ENCODE measurements around the gene ATP1A1.

The ATP1A1 gene

GRCh38 chr1:116391185-116391584, 18.1 kb downstream of the ATP1A1 start:
- H3K9ac ChIP-seq (ENCODE audit: low read length in 2 of 2) = no peak overlapping the region
- H3K27ac ChIP-seq (ENCODE audit: low read length) = no peak overlapping the region
- no peaks in the 10 kb centered on the region for H3K4me1 ChIP-seq (ENCODE audit: control insufficient read depth, insufficient read depth, low read length)
- no peak overlapping the region for H3K4me3 ChIP-seq (ENCODE audit: low read length in 2 of 2)
- H3K9me3 ChIP-seq (ENCODE audit: control insufficient read depth in 2 of 2, low read length in 2 of 2) = no peaks in the 10 kb centered on the region
- no peaks in the 10 kb centered on the region for H3K27me3 ChIP-seq (ENCODE audit: control insufficient read depth in 1 of 2, insufficient read depth in 2 of 2, low read length in 2 of 2)
- peaks cover 67 to 80% of the 10 kb centered on the region in 2 donors for H3K36me3 ChIP-seq (ENCODE audit: control insufficient read depth in 2 of 2, insufficient read depth in 2 of 2, low read length in 2 of 2)

DNA sequence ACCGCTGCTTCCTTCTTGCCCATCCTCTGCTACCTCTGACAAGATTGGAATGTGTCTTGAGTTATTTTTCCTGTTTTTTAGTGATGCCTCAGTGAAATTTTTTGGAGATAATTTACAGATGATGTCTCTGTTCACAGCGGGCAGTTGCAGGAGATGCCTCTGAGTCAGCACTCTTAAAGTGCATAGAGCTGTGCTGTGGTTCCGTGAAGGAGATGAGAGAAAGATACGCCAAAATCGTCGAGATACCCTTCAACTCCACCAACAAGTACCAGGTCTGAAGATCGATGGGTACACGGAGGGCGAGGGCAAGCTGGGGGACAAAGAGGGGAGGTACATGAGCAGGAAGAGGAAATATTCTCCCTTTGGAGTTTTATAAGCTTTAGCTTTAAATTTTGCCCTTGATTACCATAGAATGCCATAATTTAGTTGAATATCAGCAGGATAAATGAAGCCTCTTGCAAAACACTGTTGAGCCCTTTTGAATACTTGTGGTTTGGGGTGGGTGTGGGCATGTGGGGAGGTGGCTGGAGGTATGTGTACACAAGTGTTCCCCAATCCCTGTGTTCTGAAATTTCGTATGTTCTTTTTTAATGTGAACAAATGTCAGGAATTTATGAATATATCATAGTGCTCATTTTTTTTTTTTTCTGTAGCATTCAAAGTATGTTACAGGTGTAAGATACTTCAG, 19.8 kb downstream of the ATP1A1 start:
- H3K9ac ChIP-seq (ENCODE audit: low read length in 2 of 2) = no peak overlapping the region
- H3K27me3 ChIP-seq (ENCODE audit: control insufficient read depth in 1 of 2, insufficient read depth in 2 of 2, low read length in 2 of 2) = no peaks in the 10 kb centered on the region
- no peak overlapping the region for H3K4me3 ChIP-seq (ENCODE audit: low read length in 2 of 2)
- H3K9me3 ChIP-seq (ENCODE audit: control insufficient read depth in 2 of 2, low read length in 2 of 2) = no peaks in the 10 kb centered on the region
- no peaks in the 10 kb centered on the region for H3K4me1 ChIP-seq (ENCODE audit: control insufficient read depth, insufficient read depth, low read length)
- no peak overlapping the region for H3K27ac ChIP-seq (ENCODE audit: low read length)
- peaks cover 73 to 87% of the 10 kb centered on the region in 2 donors for H3K36me3 ChIP-seq (ENCODE audit: control insufficient read depth in 2 of 2, insufficient read depth in 2 of 2, low read length in 2 of 2)

DNA sequence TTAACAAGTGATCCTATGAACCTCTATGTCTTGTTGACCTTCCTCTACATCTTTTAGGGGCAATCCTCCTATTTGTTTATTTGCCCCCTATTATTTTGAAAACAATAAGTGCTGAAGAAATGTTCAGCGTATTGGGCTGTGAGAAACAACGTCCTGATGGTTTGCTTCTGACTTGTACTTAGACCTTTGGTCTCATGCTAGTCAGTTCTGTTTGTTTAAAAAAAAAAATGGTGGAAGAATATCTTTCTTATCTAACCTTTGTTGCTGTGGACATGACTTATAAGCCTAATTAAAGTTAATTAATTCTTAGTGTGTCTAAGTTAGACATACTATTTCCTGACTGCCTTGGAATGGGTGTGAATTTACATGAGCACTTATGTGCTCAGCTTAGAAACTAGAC, 20.7 kb downstream of the ATP1A1 start:
- Histone ChIP-seq H3K9ac (ENCODE audit: low read length in 2 of 2) (no peak overlapping the region), H3K27ac (ENCODE audit: low read length) (no peak overlapping the region), H3K36me3 (ENCODE audit: control insufficient read depth in 2 of 2, insufficient read depth in 2 of 2, low read length in 2 of 2) (peaks cover 74 to 88% of the 10 kb centered on the region in 2 donors), H3K9me3 (ENCODE audit: control insufficient read depth in 2 of 2, low read length in 2 of 2) (no peaks in the 10 kb centered on the region), H3K27me3 (ENCODE audit: control insufficient read depth in 1 of 2, insufficient read depth in 2 of 2, low read length in 2 of 2) (no peaks in the 10 kb centered on the region), H3K4me1 (ENCODE audit: control insufficient read depth, insufficient read depth, low read length) (no peaks in the 10 kb centered on the region), H3K4me3 (ENCODE audit: low read length in 2 of 2) (no peak overlapping the region)

DNA sequence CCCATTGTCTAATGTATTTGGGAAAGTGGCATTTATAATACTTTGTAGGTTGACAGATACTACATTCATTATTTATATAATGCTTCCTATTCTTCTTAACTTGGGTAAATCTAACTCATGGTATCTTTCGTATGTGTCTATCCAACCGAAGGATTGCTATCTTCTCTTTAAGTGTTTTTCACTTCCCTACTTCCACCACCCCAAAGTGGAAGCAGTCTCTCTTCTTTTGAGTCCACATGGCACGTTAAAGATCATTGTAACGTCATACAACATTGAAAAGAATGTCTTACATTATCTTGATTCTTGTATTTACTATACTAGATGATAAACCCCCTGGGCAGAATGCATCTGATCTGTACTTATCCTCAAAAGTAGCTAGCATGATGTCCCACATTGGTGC, 21.2 kb downstream of the ATP1A1 start:
- Histone ChIP-seq H3K4me3 (ENCODE audit: low read length in 2 of 2) (no peak overlapping the region), H3K9ac (ENCODE audit: low read length in 2 of 2) (no peak overlapping the region), H3K27ac (ENCODE audit: low read length) (no peak overlapping the region), H3K9me3 (ENCODE audit: control insufficient read depth in 2 of 2, low read length in 2 of 2) (no peaks in the 10 kb centered on the region), H3K36me3 (ENCODE audit: control insufficient read depth in 2 of 2, insufficient read depth in 2 of 2, low read length in 2 of 2) (peaks cover 73 to 88% of the 10 kb centered on the region in 2 donors), H3K4me1 (ENCODE audit: control insufficient read depth, insufficient read depth, low read length) (no peaks in the 10 kb centered on the region), H3K27me3 (ENCODE audit: control insufficient read depth in 1 of 2, insufficient read depth in 2 of 2, low read length in 2 of 2) (no peaks in the 10 kb centered on the region)

GRCh38 chr1:116396769-116397168, 23.7 kb downstream of the ATP1A1 start:
- H3K4me3 ChIP-seq (ENCODE audit: low read length in 2 of 2) = no peak overlapping the region
- no peaks in the 10 kb centered on the region for H3K27me3 ChIP-seq (ENCODE audit: control insufficient read depth in 1 of 2, insufficient read depth in 2 of 2, low read length in 2 of 2)
- H3K4me1 ChIP-seq (ENCODE audit: control insufficient read depth, insufficient read depth, low read length) = no peaks in the 10 kb centered on the region
- H3K9me3 ChIP-seq (ENCODE audit: control insufficient read depth in 2 of 2, low read length in 2 of 2) = no peaks in the 10 kb centered on the region
- peaks cover 78 to 88% of the 10 kb centered on the region in 2 donors for H3K36me3 ChIP-seq (ENCODE audit: control insufficient read depth in 2 of 2, insufficient read depth in 2 of 2, low read length in 2 of 2)
- no peak overlapping the region for H3K27ac ChIP-seq (ENCODE audit: low read length)
- H3K9ac ChIP-seq (ENCODE audit: low read length in 2 of 2) = no peak overlapping the region

DNA sequence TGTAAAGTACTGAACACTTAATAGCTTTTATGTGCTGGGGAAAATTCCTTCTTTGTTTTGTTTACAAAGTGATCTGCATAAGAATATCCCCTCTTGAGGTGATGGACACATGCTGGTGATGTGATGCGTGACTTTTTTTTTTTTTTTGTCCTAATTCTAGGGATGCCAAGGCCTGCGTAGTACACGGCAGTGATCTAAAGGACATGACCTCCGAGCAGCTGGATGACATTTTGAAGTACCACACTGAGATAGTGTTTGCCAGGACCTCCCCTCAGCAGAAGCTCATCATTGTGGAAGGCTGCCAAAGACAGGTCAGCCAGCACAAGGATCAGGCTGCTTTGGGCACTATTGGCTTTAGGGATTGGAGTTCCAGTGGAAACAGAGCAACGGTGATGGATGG, 24.7 kb downstream of the ATP1A1 start:
- H3K36me3 ChIP-seq (ENCODE audit: control insufficient read depth in 2 of 2, insufficient read depth in 2 of 2, low read length in 2 of 2) = peaks cover 81 to 88% of the 10 kb centered on the region in 2 donors
- H3K9me3 ChIP-seq (ENCODE audit: control insufficient read depth in 2 of 2, low read length in 2 of 2) = no peaks in the 10 kb centered on the region
- H3K4me3 ChIP-seq (ENCODE audit: low read length in 2 of 2) = no peak overlapping the region
- H3K27ac ChIP-seq (ENCODE audit: low read length) = no peak overlapping the region
- no peaks in the 10 kb centered on the region for H3K4me1 ChIP-seq (ENCODE audit: control insufficient read depth, insufficient read depth, low read length)
- no peaks in the 10 kb centered on the region for H3K27me3 ChIP-seq (ENCODE audit: control insufficient read depth in 1 of 2, insufficient read depth in 2 of 2, low read length in 2 of 2)
- H3K9ac ChIP-seq (ENCODE audit: low read length in 2 of 2) = no peak overlapping the region

- Histone ChIP-seq H3K27ac (ENCODE audit: low read length) (no peak overlapping the region), H3K4me3 (ENCODE audit: low read length in 2 of 2) (no peak overlapping the region), H3K36me3 (ENCODE audit: control insufficient read depth in 2 of 2, insufficient read depth in 2 of 2, low read length in 2 of 2) (peaks cover 84 to 89% of the 10 kb centered on the region in 2 donors), H3K27me3 (ENCODE audit: control insufficient read depth in 1 of 2, insufficient read depth in 2 of 2, low read length in 2 of 2) (no peaks in the 10 kb centered on the region), H3K9ac (ENCODE audit: low read length in 2 of 2) (no peak overlapping the region), H3K4me1 (ENCODE audit: control insufficient read depth, insufficient read depth, low read length) (peaks cover 10% of the 10 kb centered on the region), H3K9me3 (ENCODE audit: control insufficient read depth in 2 of 2, low read length in 2 of 2) (no peaks in the 10 kb centered on the region)
Measured at GRCh38 chr1:116400780-116401179, 27.7 kb downstream of the ATP1A1 start.

DNA sequence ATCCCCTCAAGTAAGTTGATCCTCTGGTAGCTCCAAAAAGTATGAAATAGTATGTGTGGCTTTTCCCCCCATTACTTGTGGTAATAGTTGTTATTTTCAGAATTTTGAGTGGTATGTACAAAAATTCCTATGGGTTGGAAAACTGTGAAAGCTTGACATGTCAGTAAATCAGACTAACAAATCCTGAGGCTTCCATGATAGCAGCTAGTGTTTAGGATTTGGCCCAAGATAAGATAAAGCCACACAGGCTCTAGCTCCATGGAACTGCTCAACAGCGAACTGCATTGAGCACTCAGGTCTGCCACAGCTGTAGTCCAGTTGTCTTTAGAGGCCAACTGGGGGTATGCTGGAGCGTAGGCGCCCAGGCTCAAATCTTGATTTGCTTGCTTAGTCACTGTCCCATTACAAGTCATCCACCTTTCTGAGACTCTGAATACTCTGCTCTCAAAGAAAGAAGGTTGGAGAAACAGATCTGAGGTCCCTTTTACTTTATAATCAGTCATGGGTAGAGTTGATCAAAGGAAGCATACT, 28.7 kb downstream of the ATP1A1 start:
- Histone ChIP-seq H3K27ac (ENCODE audit: low read length) (no peak overlapping the region), H3K27me3 (ENCODE audit: control insufficient read depth in 1 of 2, insufficient read depth in 2 of 2, low read length in 2 of 2) (no peaks in the 10 kb centered on the region), H3K4me1 (ENCODE audit: control insufficient read depth, insufficient read depth, low read length) (peaks cover 10% of the 10 kb centered on the region), H3K9ac (ENCODE audit: low read length in 2 of 2) (no peak overlapping the region), H3K36me3 (ENCODE audit: control insufficient read depth in 2 of 2, insufficient read depth in 2 of 2, low read length in 2 of 2) (peaks cover 85 to 90% of the 10 kb centered on the region in 2 donors), H3K9me3 (ENCODE audit: control insufficient read depth in 2 of 2, low read length in 2 of 2) (no peaks in the 10 kb centered on the region), H3K4me3 (ENCODE audit: low read length in 2 of 2) (no peak overlapping the region)

- no peaks in the 10 kb centered on the region for H3K9me3 ChIP-seq (ENCODE audit: control insufficient read depth in 2 of 2, low read length in 2 of 2)
- H3K9ac ChIP-seq (ENCODE audit: low read length in 2 of 2) = no peak overlapping the region
- H3K4me1 ChIP-seq (ENCODE audit: control insufficient read depth, insufficient read depth, low read length) = peaks cover 10% of the 10 kb centered on the region
- no peak overlapping the region for H3K4me3 ChIP-seq (ENCODE audit: low read length in 2 of 2)
- peaks cover 79 to 85% of the 10 kb centered on the region in 2 donors for H3K36me3 ChIP-seq (ENCODE audit: control insufficient read depth in 2 of 2, insufficient read depth in 2 of 2, low read length in 2 of 2)
- H3K27me3 ChIP-seq (ENCODE audit: control insufficient read depth in 1 of 2, insufficient read depth in 2 of 2, low read length in 2 of 2) = no peaks in the 10 kb centered on the region
- H3K27ac ChIP-seq (ENCODE audit: low read length) = no peak overlapping the region
Measured at GRCh38 chr1:116402333-116402732, 29.3 kb downstream of the ATP1A1 start.

DNA sequence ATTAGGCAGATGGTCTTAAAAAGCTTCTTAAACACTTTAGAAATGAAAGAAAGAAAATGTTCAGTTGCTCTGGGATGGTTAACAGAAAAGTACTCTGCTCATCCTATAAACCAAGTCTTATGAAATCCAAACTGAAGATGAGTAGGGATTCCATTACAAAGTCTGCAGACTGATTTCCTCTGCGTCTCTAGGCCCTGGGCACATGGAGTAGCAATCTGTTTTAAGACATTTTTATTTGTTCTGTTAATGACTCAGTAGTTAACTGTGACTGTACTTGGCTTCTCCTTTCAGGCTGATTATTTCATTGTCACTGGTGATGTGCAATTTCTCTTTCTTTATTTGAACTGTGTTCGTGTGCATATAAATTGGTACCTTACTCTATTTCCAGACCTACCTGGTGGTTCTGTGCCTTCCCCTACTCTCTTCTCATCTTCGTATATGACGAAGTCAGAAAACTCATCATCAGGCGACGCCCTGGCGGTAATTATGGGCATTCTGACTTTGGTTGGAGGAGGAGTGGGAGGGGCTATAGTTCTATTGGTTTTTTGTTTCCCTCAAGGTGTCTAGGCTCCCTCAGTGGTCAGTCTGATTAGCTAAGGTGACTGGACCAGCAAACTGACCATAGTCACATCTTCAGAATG, 30.6 kb downstream of the ATP1A1 start:
- peaks cover 10% of the 10 kb centered on the region for H3K4me1 ChIP-seq (ENCODE audit: control insufficient read depth, insufficient read depth, low read length)
- H3K4me3 ChIP-seq (ENCODE audit: low read length in 2 of 2) = no peak overlapping the region
- H3K36me3 ChIP-seq (ENCODE audit: control insufficient read depth in 2 of 2, insufficient read depth in 2 of 2, low read length in 2 of 2) = peaks cover 66 to 72% of the 10 kb centered on the region in 2 donors
- no peaks in the 10 kb centered on the region for H3K27me3 ChIP-seq (ENCODE audit: control insufficient read depth in 1 of 2, insufficient read depth in 2 of 2, low read length in 2 of 2)
- no peak overlapping the region for H3K27ac ChIP-seq (ENCODE audit: low read length)
- H3K9me3 ChIP-seq (ENCODE audit: control insufficient read depth in 2 of 2, low read length in 2 of 2) = no peaks in the 10 kb centered on the region
- no peak overlapping the region for H3K9ac ChIP-seq (ENCODE audit: low read length in 2 of 2)

DNA sequence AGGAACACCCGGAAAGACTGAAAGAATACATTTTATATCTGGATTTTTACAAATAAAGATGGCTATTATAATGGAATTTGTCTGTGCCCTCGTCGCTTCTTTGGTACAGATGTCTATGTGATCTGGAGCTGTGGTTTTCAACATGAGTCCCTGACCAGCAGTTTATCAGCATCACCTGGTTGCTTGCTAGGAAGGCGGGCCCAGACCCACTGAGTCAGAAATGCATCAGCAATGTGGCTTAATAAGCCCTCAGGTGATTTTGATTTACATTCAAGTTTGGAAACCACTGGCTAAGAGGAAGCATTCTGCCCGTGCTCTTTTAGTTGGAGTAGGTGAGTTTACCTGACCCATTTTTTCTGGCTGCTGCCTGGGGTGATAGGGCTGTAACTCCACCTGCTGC, 31.7 kb downstream of the ATP1A1 start:
- Histone ChIP-seq H3K9me3 (ENCODE audit: control insufficient read depth in 2 of 2, low read length in 2 of 2) (no peaks in the 10 kb centered on the region), H3K9ac (ENCODE audit: low read length in 2 of 2) (no peak overlapping the region), H3K36me3 (ENCODE audit: control insufficient read depth in 2 of 2, insufficient read depth in 2 of 2, low read length in 2 of 2) (peaks cover 60 to 66% of the 10 kb centered on the region in 2 donors), H3K4me3 (ENCODE audit: low read length in 2 of 2) (no peak overlapping the region), H3K27me3 (ENCODE audit: control insufficient read depth in 1 of 2, insufficient read depth in 2 of 2, low read length in 2 of 2) (no peaks in the 10 kb centered on the region), H3K27ac (ENCODE audit: low read length) (no peak overlapping the region), H3K4me1 (ENCODE audit: control insufficient read depth, insufficient read depth, low read length) (peaks cover 10% of the 10 kb centered on the region)
